Measurements from ENCODE around the gene PFN2.

DNA sequence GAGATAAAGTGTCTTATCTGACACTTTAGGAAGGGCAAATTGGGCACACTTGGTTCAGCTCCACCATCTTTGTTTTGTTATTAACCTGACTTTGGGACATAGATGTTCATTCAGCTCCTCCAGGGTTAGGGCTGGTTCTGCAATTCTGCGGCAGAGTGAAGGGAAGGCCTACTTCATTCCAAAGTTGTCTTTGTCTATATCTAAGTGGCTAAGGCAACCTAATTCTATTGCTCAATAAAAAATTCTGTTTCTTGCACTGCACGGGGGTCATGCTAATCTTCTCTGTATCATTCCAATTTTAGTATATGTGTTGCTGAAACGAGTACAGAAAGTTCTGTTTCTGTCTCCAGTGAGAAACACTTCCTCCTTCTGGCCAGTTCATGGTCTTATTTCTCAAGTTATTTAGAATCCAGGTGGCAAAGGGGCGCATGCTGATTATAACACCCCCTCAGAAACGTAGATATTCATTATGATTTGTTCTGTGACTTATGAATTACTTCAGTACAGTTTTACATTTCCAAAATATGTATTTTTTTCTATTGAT, 53.5 kb downstream of the PFN2 start:
- TF ChIP-seq EZH2 (IDR thresholded peaks at IDR 0.05; ENCODE audit: borderline replicate concordance, insufficient read depth, low read depth, low read length, poor library complexity, severe bottlenecking), result no peak
- no peak for TF ChIP-seq CTCF (IDR thresholded peaks at IDR 0.05)

Data from B cell (primary cell).